Measurements from ENCODE around the gene PACRG. TPM values are rescaled to one million over a fixed set of nuclear protein-coding genes. Genes with fewer than 3 reads are reported as not detected.

PACRG gene
- total RNA-seq, 1 experiment from 2014 or later: 0.26 TPM

- Mint-ChIP-seq H3K4me1 (peaks cover 15 to 28% of the 10 kb centered on the region in 2 experiments; a peak in 3 of 4 replicates), H3K4me3 (no peak overlapping the region), H3K27me3 (ENCODE audit: low read depth) (no peaks in the 10 kb centered on the region), H3K36me3 (ENCODE audit: insufficient read depth in 1 of 3, low read depth in 3 of 3) (no peaks in the 10 kb centered on the region), H3K27ac (no peak overlapping the region), H3K9me3 (no peaks in the 10 kb centered on the region)
- Histone ChIP-seq H3K9ac (ENCODE audit: extremely low read depth, insufficient read length, low read length) (no peak overlapping the region), H2BK20ac (ENCODE audit: low read depth, low read length, poor library complexity, severe bottlenecking) (no peak overlapping the region), H3K27ac (ENCODE audit: insufficient read length, low read depth, low read length) (no peak overlapping the region), H2AK5ac (ENCODE audit: insufficient read length, low read length) (no peak overlapping the region), H4K5ac (ENCODE audit: insufficient read length, low read depth, low read length) (no peak overlapping the region), H2BK120ac (ENCODE audit: low read depth, low read length, poor library complexity, severe bottlenecking) (no peak overlapping the region), H3K23ac (ENCODE audit: insufficient read length, low read depth, low read length) (no peak overlapping the region), H3K14ac (ENCODE audit: insufficient read depth, low read length) (no peak overlapping the region), H3K4me1 (ENCODE audit: insufficient read depth, low read length) (peaks cover 4% of the 10 kb centered on the region; the same call in 1 of the 2 replicates), H3K27me3 (ENCODE audit: insufficient read depth, low read length) (no peaks in the 10 kb centered on the region), H4K8ac (replicated peaks; ENCODE audit: insufficient read length, low read depth, low read length) (no peak overlapping the region), H4K20me1 (ENCODE audit: control insufficient read depth, insufficient read depth, insufficient read length) (no peaks in the 10 kb centered on the region), H3K79me1 (ENCODE audit: insufficient read depth, low read depth, low read length, poor library complexity, severe bottlenecking) (no peaks in the 10 kb centered on the region), H4K91ac (ENCODE audit: insufficient read length, low read depth, low read length) (no peak overlapping the region), H2BK5ac (ENCODE audit: insufficient read length, low read length) (no peak overlapping the region), H2BK12ac (ENCODE audit: insufficient read length, low read depth, low read length) (no peak overlapping the region), H3K9me3 (ENCODE audit: control insufficient read depth, low read depth, low read length) (no peaks in the 10 kb centered on the region), H2BK15ac (ENCODE audit: low read depth, low read length) (no peak overlapping the region), H3K56ac (ENCODE audit: insufficient read length, low read depth, low read length) (no peak overlapping the region), H3K79me2 (ENCODE audit: insufficient read depth, low read length) (no peaks in the 10 kb centered on the region), H3K18ac (ENCODE audit: insufficient read length, low read depth, low read length) (no peak overlapping the region), H3T11ph (ENCODE audit: low read length) (no peak overlapping the region), H3K4me2 (ENCODE audit: insufficient read depth, insufficient read length, low read length) (no peak overlapping the region), H3K4ac (ENCODE audit: low read depth, low read length) (no peak overlapping the region), H2AFZ (ENCODE audit: low read length) (no peak overlapping the region), H3K23me2 (ENCODE audit: insufficient read length, low read depth, low read length, poor library complexity, severe bottlenecking) (peaks cover 2% of the 10 kb centered on the region)
- no CpG with 5 or more reads among the region's 6 CpGs for WGBS (ENCODE audit: extremely low coverage, insufficient read length, low lambda C conversion rate)
- no peak for TF ChIP-seq CTCF (conservative IDR thresholded peaks at IDR 0.05)
- DNase-seq: no peak
Measured at GRCh38 chr6:163351013-163351412, 623.2 kb downstream of the PACRG start.
